Measurements from ENCODE around the gene ALKBH5.

DNA sequence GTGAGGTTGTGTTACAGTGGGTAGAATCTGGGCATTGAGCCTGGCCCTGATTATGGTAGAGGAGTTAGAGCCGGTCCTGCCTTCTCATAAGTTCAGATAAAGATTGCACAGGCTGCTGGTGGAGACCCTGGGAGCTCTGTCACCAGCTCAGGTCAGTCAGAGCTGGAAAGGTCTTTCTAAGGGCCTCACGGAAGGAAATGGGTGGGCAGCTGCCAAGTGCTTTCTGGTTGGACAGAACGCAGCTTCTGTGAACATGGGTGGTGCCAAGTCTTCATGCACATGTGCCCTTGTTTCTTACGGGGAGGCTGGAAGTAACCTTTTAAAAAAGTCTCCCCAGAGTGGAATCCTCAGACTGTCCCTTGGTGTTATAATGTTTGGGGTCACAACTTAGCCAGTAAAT, 14.9 kb downstream of the ALKBH5 start:
- TF ChIP-seq CTCF (IDR thresholded peaks at IDR 0.05) (no peak), POLR2AphosphoS5 (IDR thresholded peaks at IDR 0.05) (no peak), POLR2A (IDR thresholded peaks at IDR 0.05) (no peak)
